ENCODE measurements around the gene POU6F2. TPM values are rescaled to one million over a fixed set of nuclear protein-coding genes. Genes with fewer than 3 reads are reported as not detected.

The POU6F2 gene
- total RNA-seq, 1 donor from 2014 or later: not detected

DNA sequence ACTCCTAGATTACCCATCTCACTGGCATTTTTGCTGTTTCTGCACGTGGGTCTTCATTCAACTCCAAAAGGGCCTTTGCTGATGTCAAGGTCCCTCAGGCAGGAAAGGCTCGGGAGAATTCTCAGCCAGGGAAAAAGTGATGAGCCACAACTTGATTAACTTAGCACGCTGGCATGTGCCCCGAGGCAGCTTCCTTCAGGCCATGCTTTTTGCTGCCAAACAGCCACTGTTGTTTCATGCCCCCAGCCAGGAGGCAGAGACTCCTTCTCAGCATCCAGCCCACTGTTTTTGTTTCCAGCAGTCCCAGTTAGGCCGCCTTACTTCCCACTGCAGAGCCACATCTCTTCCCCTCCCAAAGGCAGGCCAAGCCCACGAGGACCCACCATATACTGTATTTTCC, 322.0 kb downstream of the POU6F2 start:
- no peak for DNase-seq (ENCODE audit: low spot score in 2 of 2)
- intact Hi-C loops (cut with DNase I): no loop called here
- TF ChIP-seq, protein P1, sequence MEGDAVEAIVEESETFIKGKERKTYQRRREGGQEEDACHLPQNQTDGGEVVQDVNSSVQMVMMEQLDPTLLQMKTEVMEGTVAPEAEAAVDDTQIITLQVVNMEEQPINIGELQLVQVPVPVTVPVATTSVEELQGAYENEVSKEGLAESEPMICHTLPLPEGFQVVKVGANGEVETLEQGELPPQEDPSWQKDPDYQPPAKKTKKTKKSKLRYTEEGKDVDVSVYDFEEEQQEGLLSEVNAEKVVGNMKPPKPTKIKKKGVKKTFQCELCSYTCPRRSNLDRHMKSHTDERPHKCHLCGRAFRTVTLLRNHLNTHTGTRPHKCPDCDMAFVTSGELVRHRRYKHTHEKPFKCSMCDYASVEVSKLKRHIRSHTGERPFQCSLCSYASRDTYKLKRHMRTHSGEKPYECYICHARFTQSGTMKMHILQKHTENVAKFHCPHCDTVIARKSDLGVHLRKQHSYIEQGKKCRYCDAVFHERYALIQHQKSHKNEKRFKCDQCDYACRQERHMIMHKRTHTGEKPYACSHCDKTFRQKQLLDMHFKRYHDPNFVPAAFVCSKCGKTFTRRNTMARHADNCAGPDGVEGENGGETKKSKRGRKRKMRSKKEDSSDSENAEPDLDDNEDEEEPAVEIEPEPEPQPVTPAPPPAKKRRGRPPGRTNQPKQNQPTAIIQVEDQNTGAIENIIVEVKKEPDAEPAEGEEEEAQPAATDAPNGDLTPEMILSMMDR (IDR thresholded peaks at IDR 0.05): no peak
- H3K4me1 ChIP-seq: no peaks in the 10 kb centered on the region
- H3K4me3 ChIP-seq: no peak overlapping the region
- H3K27ac ChIP-seq: peak overlapping the region in 1 of 2 donors; percentile 56
- no peaks in the 10 kb centered on the region for H3K36me3 ChIP-seq
- no peaks in the 10 kb centered on the region for H3K27me3 ChIP-seq
- H3K9me3 ChIP-seq: no peaks in the 10 kb centered on the region

DNA sequence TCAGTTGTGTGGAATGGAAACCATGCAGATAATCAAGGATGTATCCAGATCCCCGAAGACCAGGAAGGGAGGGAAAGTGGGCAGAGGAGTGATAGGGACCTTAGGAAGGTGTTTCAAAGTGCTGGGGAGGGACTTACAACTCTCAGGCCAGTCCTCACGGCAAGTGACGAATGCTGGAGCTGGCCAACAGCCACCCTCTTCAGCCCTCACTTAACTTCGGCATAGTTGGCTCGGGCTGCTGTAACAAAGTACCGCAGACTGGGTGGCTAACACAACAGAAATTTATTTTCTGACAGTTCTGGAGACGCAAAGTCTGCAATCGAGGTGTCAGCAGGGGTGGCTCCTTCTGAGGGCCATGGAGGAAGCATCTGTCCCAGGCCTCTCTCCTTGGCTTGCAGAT, 322.6 kb downstream of the POU6F2 start:
- no peaks in the 10 kb centered on the region for H3K9me3 ChIP-seq
- TF ChIP-seq, protein P1 (IDR thresholded peaks at IDR 0.05): no peak
- H3K4me3 ChIP-seq: no peak overlapping the region
- H3K27ac ChIP-seq: peak overlapping the region; percentile 28 to 56
- H3K27me3 ChIP-seq: no peaks in the 10 kb centered on the region
- no peak for DNase-seq (ENCODE audit: low spot score in 2 of 2)
- H3K4me1 ChIP-seq: no peaks in the 10 kb centered on the region
- intact Hi-C loops (cut with DNase I): no loop called here
- no peaks in the 10 kb centered on the region for H3K36me3 ChIP-seq

DNA sequence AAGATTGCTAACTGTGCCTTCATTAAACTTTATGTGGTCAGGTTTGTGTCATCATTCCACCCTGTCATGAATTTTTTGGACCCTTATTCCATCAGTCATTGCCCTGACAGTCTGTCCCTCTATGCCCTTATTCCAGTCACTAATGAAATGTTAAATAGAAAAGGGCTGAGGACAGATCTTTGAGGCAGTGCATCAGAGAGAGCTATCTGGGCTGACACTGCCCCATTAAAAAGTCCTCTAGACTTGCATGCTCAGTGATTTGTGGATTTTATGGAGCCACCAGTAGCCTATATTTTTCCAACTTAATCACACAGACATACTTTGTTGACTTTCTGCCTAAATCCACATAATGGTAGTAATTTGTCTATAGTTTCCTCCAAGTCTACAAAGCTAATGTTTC, 323.8 kb downstream of the POU6F2 start:
- no peak overlapping the region for H3K27ac ChIP-seq
- intact Hi-C loops (cut with DNase I): no loop called here
- H3K27me3 ChIP-seq: no peaks in the 10 kb centered on the region
- H3K4me3 ChIP-seq: no peak overlapping the region
- DNase-seq (ENCODE audit: low spot score in 2 of 2): no peak
- H3K4me1 ChIP-seq: no peaks in the 10 kb centered on the region
- TF ChIP-seq, protein P1 (IDR thresholded peaks at IDR 0.05): no peak
- no peaks in the 10 kb centered on the region for H3K9me3 ChIP-seq
- H3K36me3 ChIP-seq: no peaks in the 10 kb centered on the region

DNA sequence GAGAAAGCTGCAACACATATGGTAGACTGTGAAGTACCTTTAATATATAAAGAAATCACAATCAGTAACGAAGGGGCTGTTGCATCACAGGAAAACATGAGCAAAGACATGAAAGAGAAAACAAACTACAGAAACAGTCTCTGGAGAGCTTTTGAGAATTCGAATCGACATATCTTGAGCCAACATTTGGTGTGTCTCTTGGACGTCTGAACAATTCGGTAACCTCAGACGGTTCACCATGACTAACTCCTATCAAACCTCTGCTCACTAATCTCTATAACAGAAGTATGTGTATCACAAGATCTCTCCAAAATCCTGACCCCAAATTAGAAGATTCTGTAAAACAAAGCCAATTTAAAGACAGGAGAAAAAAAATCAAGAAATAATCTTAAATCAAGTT, 326.5 kb downstream of the POU6F2 start:
- Histone ChIP-seq H3K27me3 (no peaks in the 10 kb centered on the region), H3K9me3 (no peaks in the 10 kb centered on the region), H3K4me1 (no peaks in the 10 kb centered on the region), H3K27ac (no peak overlapping the region), H3K36me3 (no peaks in the 10 kb centered on the region), H3K4me3 (no peak overlapping the region)
- no peak for DNase-seq (ENCODE audit: low spot score in 2 of 2)
- TF ChIP-seq, protein P1 (IDR thresholded peaks at IDR 0.05): no peak
- intact Hi-C loops (cut with DNase I): no loop called here

DNA sequence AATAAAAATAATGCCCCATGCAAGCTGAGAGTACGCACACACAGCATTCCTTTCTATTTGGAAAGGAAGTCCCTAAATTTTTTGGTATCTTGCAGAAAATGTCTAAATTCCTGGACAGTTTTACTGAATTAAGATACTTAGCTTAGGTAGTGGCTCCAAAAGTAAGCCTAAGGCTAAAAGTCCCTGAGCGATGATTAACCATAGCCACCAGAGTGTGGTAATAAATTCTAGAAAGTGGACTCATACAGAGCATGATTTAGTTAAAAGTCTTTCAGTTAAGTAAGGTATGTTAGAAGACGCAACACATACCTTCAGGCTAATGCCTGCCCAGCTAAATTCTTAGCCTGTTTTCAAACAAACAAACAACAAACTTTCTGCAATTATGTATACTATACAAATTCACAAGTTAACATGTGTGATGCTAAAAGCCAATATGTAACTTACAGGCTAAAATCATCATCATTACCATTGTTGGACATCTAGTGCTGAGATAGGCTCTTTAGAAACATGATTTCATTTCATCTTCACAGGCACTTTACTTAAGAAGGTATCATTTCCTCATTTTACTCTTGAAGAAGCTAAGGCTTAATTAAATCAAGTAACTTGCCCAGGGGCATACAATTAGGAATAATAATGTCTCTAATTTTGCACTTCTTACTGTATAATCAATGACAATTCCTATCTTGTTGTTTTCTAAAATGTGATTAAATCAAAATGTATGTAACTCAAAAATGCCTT, 327.1 kb downstream of the POU6F2 start:
- no peak for DNase-seq (ENCODE audit: low spot score in 2 of 2)
- Histone ChIP-seq H3K36me3 (no peaks in the 10 kb centered on the region), H3K27ac (no peak overlapping the region), H3K9me3 (no peaks in the 10 kb centered on the region), H3K4me1 (no peaks in the 10 kb centered on the region), H3K4me3 (no peak overlapping the region), H3K27me3 (no peaks in the 10 kb centered on the region)
- TF ChIP-seq, protein P1 (IDR thresholded peaks at IDR 0.05): no peak
- intact Hi-C loops (cut with DNase I): no loop called here
